DND-41 (cell line): Measurements from ENCODE around the gene VAV3.

ENCODE experiments used
- ATAC-seq: fragments of 200-7000 bp; cut with Tn5 transposase; 3 replicates; pipeline ENCODE4 v1.9.1; 2021; ENCODE audit warnings: low read depth; ENCODE audit not compliant: insufficient read depth
- DNase-seq: peaks from one replicate; pipeline ENCODE4 v3.0.0-alpha.2; 2020
- H2AFZ ChIP-seq: 2 replicates; pipeline ENCODE4 v1.6.0; 2012; ENCODE audit warnings: low read depth, low read length
- H3K27ac ChIP-seq: 2 replicates; pipeline ENCODE4 v1.5.1; 2012; ENCODE audit warnings: low read length, inconsistent platforms
- H3K27me3 ChIP-seq: fragments of 200-600 bp; sonication (generic); 2 replicates; pipeline ENCODE4 v1.6.0; 2012; ENCODE audit warnings: low read length, mild to moderate bottlenecking, inconsistent platforms; ENCODE audit not compliant: insufficient read depth, poor library complexity
- H3K36me3 ChIP-seq: 2 replicates; pipeline ENCODE4 v1.5.1; 2012; ENCODE audit warnings: low read length, inconsistent platforms; ENCODE audit not compliant: insufficient read depth
- H3K4me1 ChIP-seq: 2 replicates; pipeline ENCODE4 v1.5.1; 2012; ENCODE audit warnings: mild to moderate bottlenecking, low read length; ENCODE audit not compliant: insufficient read depth
- H3K4me2 ChIP-seq: 2 replicates; pipeline ENCODE4 v1.6.0; 2012; ENCODE audit warnings: mild to moderate bottlenecking, moderate library complexity, low read length, inconsistent platforms; ENCODE audit not compliant: insufficient read depth
- H3K4me3 ChIP-seq, 2 experiments: fragments of 200-600 bp in 1 of 2; shearing (Covaris generic) in 1 of 2; 2 replicates each; pipeline ENCODE4 v1.5.1; 2012 to 2016; ENCODE audit warnings: inconsistent platforms in 2 of 2, low read length in 2 of 2, mild to moderate bottlenecking in 2 of 2, low read depth in 1 of 2, moderate library complexity in 1 of 2
- H3K79me2 ChIP-seq: 2 replicates; pipeline ENCODE4 v1.6.0; 2012; ENCODE audit warnings: low read length, inconsistent platforms; ENCODE audit not compliant: insufficient read depth
- H3K9ac ChIP-seq: 2 replicates; pipeline ENCODE4 v1.6.0; 2012; ENCODE audit warnings: low read depth, mild to moderate bottlenecking, inconsistent platforms, low read length, moderate library complexity
- H3K9me3 ChIP-seq: 2 replicates; pipeline ENCODE4 v1.5.1; 2012; ENCODE audit warnings: low read length, moderate library complexity, mild to moderate bottlenecking, inconsistent platforms; ENCODE audit not compliant: insufficient read depth, severe bottlenecking
- H4K20me1 ChIP-seq: 2 replicates; pipeline ENCODE4 v1.6.0; 2012; ENCODE audit warnings: low read length; ENCODE audit not compliant: insufficient read depth
- EZH2 ChIP-seq: IDR thresholded peaks from 3 replicates; pipeline ENCODE4 v1.6.1; 2012; ENCODE audit warnings: borderline replicate concordance, low read depth, mild to moderate bottlenecking, moderate library complexity, low read length, inconsistent platforms; ENCODE audit not compliant: severe bottlenecking
- TF ChIP-seq, protein P1 (sequence below): IDR thresholded peaks from 2 replicates; pipeline ENCODE4 v1.5.1; 2012; ENCODE audit warnings: borderline replicate concordance, low read length, moderate library complexity, mild to moderate bottlenecking; ENCODE audit not compliant: poor library complexity, severe bottlenecking; ENCODE audit errors: extremely low read depth

VAV3 gene

DNA sequence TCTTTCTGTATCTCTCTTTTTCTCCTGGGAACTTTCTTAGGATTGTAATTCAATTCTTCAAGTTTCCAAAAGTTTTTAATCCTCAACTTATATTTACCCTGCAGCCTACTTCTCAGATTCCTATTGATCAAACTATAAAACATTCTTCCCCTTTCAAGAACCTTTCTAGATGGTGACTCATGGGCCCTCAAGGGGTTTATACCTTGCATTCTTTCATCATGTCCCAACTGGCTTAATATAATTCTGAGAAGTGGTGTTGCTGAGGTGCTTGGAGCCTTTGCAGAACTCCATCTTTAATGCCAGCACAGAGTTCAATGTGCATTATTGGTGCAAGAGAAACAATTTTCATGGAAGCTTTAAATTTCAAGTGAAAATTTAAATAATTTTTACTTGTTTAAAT, 273.4 kb downstream of the VAV3 start:
- Histone ChIP-seq H2AFZ (no peak overlapping the region), H3K4me3 (no peak overlapping the region), H3K4me2 (no peak overlapping the region), H3K9ac (no peak overlapping the region), H3K27me3 (no peaks in the 10 kb centered on the region), H4K20me1 (no peaks in the 10 kb centered on the region), H3K36me3 (peaks cover 8% of the 10 kb centered on the region; the same call in 1 of the 2 replicates), H3K9me3 (no peaks in the 10 kb centered on the region), H3K4me1 (no peaks in the 10 kb centered on the region), H3K27ac (no peak overlapping the region), H3K79me2 (no peaks in the 10 kb centered on the region)
- ATAC-seq (no peak), DNase-seq (no peak)
- TF ChIP-seq, protein P1, sequence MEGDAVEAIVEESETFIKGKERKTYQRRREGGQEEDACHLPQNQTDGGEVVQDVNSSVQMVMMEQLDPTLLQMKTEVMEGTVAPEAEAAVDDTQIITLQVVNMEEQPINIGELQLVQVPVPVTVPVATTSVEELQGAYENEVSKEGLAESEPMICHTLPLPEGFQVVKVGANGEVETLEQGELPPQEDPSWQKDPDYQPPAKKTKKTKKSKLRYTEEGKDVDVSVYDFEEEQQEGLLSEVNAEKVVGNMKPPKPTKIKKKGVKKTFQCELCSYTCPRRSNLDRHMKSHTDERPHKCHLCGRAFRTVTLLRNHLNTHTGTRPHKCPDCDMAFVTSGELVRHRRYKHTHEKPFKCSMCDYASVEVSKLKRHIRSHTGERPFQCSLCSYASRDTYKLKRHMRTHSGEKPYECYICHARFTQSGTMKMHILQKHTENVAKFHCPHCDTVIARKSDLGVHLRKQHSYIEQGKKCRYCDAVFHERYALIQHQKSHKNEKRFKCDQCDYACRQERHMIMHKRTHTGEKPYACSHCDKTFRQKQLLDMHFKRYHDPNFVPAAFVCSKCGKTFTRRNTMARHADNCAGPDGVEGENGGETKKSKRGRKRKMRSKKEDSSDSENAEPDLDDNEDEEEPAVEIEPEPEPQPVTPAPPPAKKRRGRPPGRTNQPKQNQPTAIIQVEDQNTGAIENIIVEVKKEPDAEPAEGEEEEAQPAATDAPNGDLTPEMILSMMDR, result no peak
- TF ChIP-seq EZH2, result no peak

DNA sequence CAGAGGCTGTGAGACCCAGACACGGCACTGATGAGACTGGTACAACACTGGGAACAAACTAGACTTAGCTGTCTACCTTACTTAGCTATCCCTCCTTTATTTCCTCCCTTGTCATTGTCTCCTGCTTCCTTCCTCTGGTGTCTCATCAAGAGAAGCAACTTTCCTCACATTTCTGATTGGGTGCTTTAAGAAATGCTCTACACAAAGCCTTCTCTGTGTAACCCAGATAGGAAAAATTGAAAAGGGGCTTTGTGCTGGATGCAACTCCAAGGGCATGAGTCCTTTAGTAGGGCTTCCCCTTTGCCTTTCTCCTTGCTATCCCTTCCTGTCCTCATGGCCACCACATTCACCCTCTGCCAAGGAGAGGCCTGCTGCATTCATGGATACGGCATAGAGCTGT, 274.5 kb downstream of the VAV3 start:
- no peak for TF ChIP-seq EZH2
- TF ChIP-seq, protein P1, result no peak
- Histone ChIP-seq H3K4me3 (no peak overlapping the region), H3K27ac (no peak overlapping the region), H2AFZ (no peak overlapping the region), H3K9ac (no peak overlapping the region), H4K20me1 (no peaks in the 10 kb centered on the region), H3K36me3 (peaks cover 12% of the 10 kb centered on the region; the same call in 1 of the 2 replicates), H3K9me3 (no peaks in the 10 kb centered on the region), H3K4me2 (no peak overlapping the region), H3K4me1 (no peaks in the 10 kb centered on the region), H3K27me3 (no peaks in the 10 kb centered on the region), H3K79me2 (no peaks in the 10 kb centered on the region)
- ATAC-seq (no peak), DNase-seq (no peak)

DNA sequence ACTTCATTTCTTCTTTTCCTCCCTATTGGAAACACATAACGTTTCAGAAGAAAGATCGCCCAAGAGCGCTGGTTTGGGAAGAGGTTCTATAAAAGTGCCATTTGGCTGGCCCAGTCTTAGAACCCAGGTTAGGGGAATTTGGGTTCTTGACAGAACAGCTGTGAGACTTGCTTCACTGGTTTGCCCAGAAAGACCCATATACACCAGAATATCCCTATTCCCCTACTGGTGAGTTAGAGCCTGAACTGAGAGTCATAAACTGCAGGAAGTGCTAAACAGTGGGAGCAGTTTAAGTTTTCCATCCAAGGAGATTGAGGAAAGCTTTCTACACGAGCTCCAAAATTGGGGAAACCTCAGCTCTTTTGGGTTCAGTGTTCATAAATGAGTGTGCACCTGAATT, 275.2 kb downstream of the VAV3 start:
- TF ChIP-seq, protein P1, result no peak
- TF ChIP-seq EZH2, result no peak
- ATAC-seq (no peak), DNase-seq (no peak)
- H2AFZ ChIP-seq, result no peak overlapping the region
- H3K36me3 ChIP-seq, result peaks cover 12% of the 10 kb centered on the region; the same call in 1 of the 2 replicates
- H3K9me3 ChIP-seq, result no peaks in the 10 kb centered on the region
- no peak overlapping the region for H3K27ac ChIP-seq
- no peak overlapping the region for H3K4me2 ChIP-seq
- no peak overlapping the region for H3K4me3 ChIP-seq
- no peaks in the 10 kb centered on the region for H4K20me1 ChIP-seq
- no peaks in the 10 kb centered on the region for H3K79me2 ChIP-seq
- no peak overlapping the region for H3K9ac ChIP-seq
- H3K4me1 ChIP-seq, result no peaks in the 10 kb centered on the region
- H3K27me3 ChIP-seq, result no peaks in the 10 kb centered on the region

DNA sequence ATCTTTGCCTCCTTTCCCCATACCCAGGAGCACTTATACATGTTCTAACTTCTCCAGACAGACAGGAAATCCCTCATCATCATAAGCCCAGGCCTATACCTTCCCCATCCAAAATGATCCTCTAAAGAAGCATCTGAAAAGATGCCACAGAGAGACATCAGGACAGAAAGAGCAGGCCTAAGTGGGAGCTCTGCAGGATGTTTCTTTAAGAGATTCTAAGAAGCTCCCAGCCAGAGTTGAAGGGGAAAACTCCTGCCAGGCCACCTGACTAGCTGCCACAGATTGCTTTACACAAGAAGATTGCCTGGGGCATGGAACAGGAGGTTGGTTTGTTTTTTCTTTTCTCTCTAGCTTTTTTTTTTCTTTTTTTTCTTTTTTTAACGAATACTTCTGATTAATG, 275.8 kb downstream of the VAV3 start:
- H3K4me3 ChIP-seq, result no peak overlapping the region
- no peaks in the 10 kb centered on the region for H3K9me3 ChIP-seq
- no peaks in the 10 kb centered on the region for H4K20me1 ChIP-seq
- H2AFZ ChIP-seq, result no peak overlapping the region
- no peak overlapping the region for H3K27ac ChIP-seq
- H3K79me2 ChIP-seq, result no peaks in the 10 kb centered on the region
- TF ChIP-seq, protein P1, result no peak
- no peak for TF ChIP-seq EZH2
- peaks cover 12% of the 10 kb centered on the region; the same call in 1 of the 2 replicates for H3K36me3 ChIP-seq
- DNase-seq (no peak), ATAC-seq (no peak)
- no peak overlapping the region for H3K9ac ChIP-seq
- no peak overlapping the region for H3K4me2 ChIP-seq
- H3K27me3 ChIP-seq, result no peaks in the 10 kb centered on the region
- no peaks in the 10 kb centered on the region for H3K4me1 ChIP-seq
